Measurements from ENCODE around the gene SHROOM4. TPM values are rescaled to one million over a fixed set of nuclear protein-coding genes. Genes with fewer than 3 reads are reported as not detected.

SHROOM4 gene
- total RNA-seq, 2 experiments from 2014 or later = not detected

Other genes starting within 250 kb of the SHROOM4 start
- not detected for gene BMP15, start 96.5 kb upstream of the SHROOM4 start, total RNA-seq